ENCODE data around the gene MRPL44. TPM values are rescaled to one million over a fixed set of nuclear protein-coding genes. Genes with fewer than 3 reads are reported as not detected.

The MRPL44 gene
- total and polyA plus RNA-seq, 2 of the 13 experiments (the other 11 are each of a cell fraction or from before 2014, with no cell fraction given) = 38.4 to 78.0 TPM

- peak; percentile 98 for TF ChIP-seq ZSCAN9 (CRISPR knock-in tag; IDR thresholded peaks at IDR 0.05; ENCODE audit: borderline replicate concordance)
- peak; percentile 47 for TF ChIP-seq THAP8 (CRISPR knock-in tag; IDR thresholded peaks at IDR 0.05; ENCODE audit: borderline replicate concordance)
- TF ChIP-seq ZNF10 (CRISPR knock-in tag; IDR thresholded peaks at IDR 0.05; ENCODE audit: borderline replicate concordance, low read depth) = no peak
- peak; percentile 99 for TF ChIP-seq IRF9 (CRISPR knock-in tag; IDR thresholded peaks at IDR 0.05; ENCODE audit: borderline replicate concordance)
- no peak for TF ChIP-seq FOXK2 (IDR thresholded peaks at IDR 0.05)
- TF ChIP-seq ATM (IDR thresholded peaks at IDR 0.05; ENCODE audit: borderline replicate concordance) = no peak
- no peak; the same call in 1 of the 2 replicates for TF ChIP-seq ZFP36L1 (CRISPR knock-in tag; IDR thresholded peaks at IDR 0.05)
- TF ChIP-seq ZBTB7B (CRISPR knock-in tag; IDR thresholded peaks at IDR 0.05) = peak; percentile 94
- TF ChIP-seq TSC22D2 (CRISPR knock-in tag; IDR thresholded peaks at IDR 0.05; ENCODE audit: borderline replicate concordance) = peak; percentile 97
- no peak; the same call in 1 of the 2 replicates for TF ChIP-seq LBX2 (CRISPR knock-in tag; IDR thresholded peaks at IDR 0.05; ENCODE audit: borderline replicate concordance)
- peak; percentile 6 for TF ChIP-seq ZXDC (CRISPR knock-in tag; IDR thresholded peaks at IDR 0.05)
- TF ChIP-seq U2AF2 (IDR thresholded peaks at IDR 0.05; ENCODE audit: low read depth, low read length) = no peak
- peak; percentile 93 for TF ChIP-seq ZNF574 (CRISPR knock-in tag; IDR thresholded peaks at IDR 0.05)
- 0 out of 2 replicates have a peak, but pooled peaks have one; percentile 46 for TF ChIP-seq ZNF335 (CRISPR knock-in tag; IDR thresholded peaks at IDR 0.05)
- TF ChIP-seq ZNF33B (CRISPR knock-in tag; IDR thresholded peaks at IDR 0.05) = peak; percentile 96
- peak; percentile 85 for TF ChIP-seq HES4 (CRISPR knock-in tag; IDR thresholded peaks at IDR 0.05; ENCODE audit: borderline replicate concordance)
- no peak for TF ChIP-seq SCMH1 (CRISPR knock-in tag; IDR thresholded peaks at IDR 0.05; ENCODE audit: borderline replicate concordance)
- peak; percentile 55 to 98; a peak in 2 of 4 replicates for TF ChIP-seq KLF16 (CRISPR knock-in tag; IDR thresholded peaks at IDR 0.05)
- TF ChIP-seq SETDB1 (CRISPR knock-in tag; IDR thresholded peaks at IDR 0.05; ENCODE audit: borderline replicate concordance) = no peak
Observed at GRCh38 chr2:223944703-223945531, 12.3 kb upstream of the MRPL44 start, which contains the start of gene WDFY1 (continued).

Data from HepG2 (cell line).